Right lung (tissue), 5 donors: Measurements from ENCODE around the gene HACE1. TPM values are rescaled to one million over a fixed set of nuclear protein-coding genes. Genes with fewer than 3 reads are reported as not detected.

Experiments
- DNase-seq, 2 donors: peaks; one replicate each; pipeline ENCODE4 v3.0.0-alpha.2; 2013
- polyA plus RNA-seq, 5 donors: library from polyadenylated mRNA; unstranded; fragments of 120-200 nt; gene quantifications; one replicate each; pipeline versions ENCODE4 v1.2.1 to v1.2.3, GENCODE V29; 2013; ENCODE audit warnings: inconsistent platforms in 1 of 5, low replicate concordance in 1 of 5; ENCODE audit not compliant: insufficient read length in 5 of 5, insufficient read depth in 1 of 5

HACE1 gene
- polyA plus RNA-seq, 5 donors = 17.4 to 26.7 (median 24.7) TPM

GRCh38 chr6:104688283-104688969, 171.3 kb downstream of the HACE1 start:
- no peak for DNase-seq

GRCh38 chr6:104686550-104687175, 173.1 kb downstream of the HACE1 start:
- DNase-seq = no peak

GRCh38 chr6:104685871-104686549, 173.7 kb downstream of the HACE1 start:
- no peak for DNase-seq

GRCh38 chr6:104684911-104685415, 174.8 kb downstream of the HACE1 start:
- no peak for DNase-seq

- DNase-seq = no peak
Measured at GRCh38 chr6:104683809-104684208, 175.9 kb downstream of the HACE1 start.

- DNase-seq = peak in 1 of 2 donors; percentile 9
Measured at GRCh38 chr6:104682722-104683643, 176.7 kb downstream of the HACE1 start.

GRCh38 chr6:104680539-104680938, 179.2 kb downstream of the HACE1 start:
- no peak for DNase-seq

- no peak for DNase-seq
Measured at GRCh38 chr6:104679971-104680370, 179.7 kb downstream of the HACE1 start.

Other genes with a start within 250 kb of the HACE1 start
- under 1 TPM; 0.12 to 0.37 (median 0.27) TPM for gene LIN28B, start 97.2 kb upstream of the HACE1 start, polyA plus RNA-seq